H1 (cell line): ENCODE measurements around the gene CCDC107.
A peak's percentile ranks its signal among the peaks of the same experiment; 100 is the strongest.

Experiments
- EGR1 ChIP-seq: IDR thresholded peaks from 2 replicates; pipeline ENCODE4 v1.6.1; 2011; ENCODE audit warnings: low read depth, low read length, borderline replicate concordance
- GTF2F1 ChIP-seq: IDR thresholded peaks from 2 replicates; pipeline ENCODE4 v1.6.1; 2012; ENCODE audit warnings: low read depth, low read length, improper control_type of control experiment, borderline replicate concordance
- HDAC2 ChIP-seq, 2 experiments: fragments of 300-600 bp in 1 of 2; sonication (generic) in 1 of 2; IDR thresholded peaks; 2 replicates each; pipeline ENCODE4 v1.6.1; 2011 to 2012; ENCODE audit warnings: low read depth in 2 of 2, low read length in 2 of 2, mild to moderate bottlenecking in 2 of 2, moderate library complexity in 2 of 2, borderline replicate concordance in 1 of 2, inconsistent platforms in 1 of 2
- JUN ChIP-seq: IDR thresholded peaks from 2 replicates; pipeline ENCODE4 v1.6.1; 2011; ENCODE audit warnings: low read depth, mild to moderate bottlenecking, improper control_type of control experiment, low read length
- KDM5A ChIP-seq: fragments of 200-600 bp; IDR thresholded peaks from 2 replicates; pipeline ENCODE4 v1.7.1; 2012; ENCODE audit warnings: mild to moderate bottlenecking, low read length, inconsistent platforms, mixed read lengths
- MAFK ChIP-seq: IDR thresholded peaks from 2 replicates; pipeline ENCODE4 v1.6.1; 2012; ENCODE audit warnings: low read depth, mild to moderate bottlenecking, improper control_type of control experiment, low read length
- RAD21 ChIP-seq, 2 experiments: IDR thresholded peaks in 1 of 2; conservative IDR thresholded peaks in 1 of 2; 2 replicates each; pipeline ENCODE4 v1.6.1; 2011; ENCODE audit warnings: low read depth in 2 of 2, low read length in 2 of 2, improper control_type of control experiment in 1 of 2, inconsistent platforms in 1 of 2, mild to moderate bottlenecking in 1 of 2, moderate library complexity in 1 of 2
- SUZ12 ChIP-seq: fragments of 200-600 bp; sonication (generic); IDR thresholded peaks from 2 replicates; pipeline ENCODE4 v1.6.1; 2012; ENCODE audit warnings: mild to moderate bottlenecking, inconsistent platforms, low read length, moderate library complexity, mixed read lengths
- TAF7 ChIP-seq: optimal IDR thresholded peaks from 2 replicates; pipeline ENCODE3; 2011; ENCODE audit warnings: low read depth, mild to moderate bottlenecking, inconsistent platforms, low read length, moderate library complexity, borderline replicate concordance
- YY1 ChIP-seq: IDR thresholded peaks from 2 replicates; pipeline ENCODE4 v1.6.1; 2011; ENCODE audit warnings: low read depth, mild to moderate bottlenecking, low read length
- TF ChIP-seq, protein P1 (sequence below): IDR thresholded peaks from 2 replicates; pipeline ENCODE4 v1.6.1; 2012; ENCODE audit warnings: inconsistent platforms
- TF ChIP-seq, protein P2 (sequence below), 3 experiments: IDR thresholded peaks; 1 replicate in 2 of 3; 2 replicates in 1 of 3; pipeline versions ENCODE4 v1.5.1 to v1.6.1; 2011; ENCODE audit warnings: low read length in 3 of 3, mild to moderate bottlenecking in 3 of 3, inconsistent platforms in 2 of 3, low read depth in 1 of 3, moderate library complexity in 1 of 3; ENCODE audit not compliant: insufficient read depth in 1 of 3; ENCODE audit errors: control extremely low read depth in 1 of 3

DNA sequence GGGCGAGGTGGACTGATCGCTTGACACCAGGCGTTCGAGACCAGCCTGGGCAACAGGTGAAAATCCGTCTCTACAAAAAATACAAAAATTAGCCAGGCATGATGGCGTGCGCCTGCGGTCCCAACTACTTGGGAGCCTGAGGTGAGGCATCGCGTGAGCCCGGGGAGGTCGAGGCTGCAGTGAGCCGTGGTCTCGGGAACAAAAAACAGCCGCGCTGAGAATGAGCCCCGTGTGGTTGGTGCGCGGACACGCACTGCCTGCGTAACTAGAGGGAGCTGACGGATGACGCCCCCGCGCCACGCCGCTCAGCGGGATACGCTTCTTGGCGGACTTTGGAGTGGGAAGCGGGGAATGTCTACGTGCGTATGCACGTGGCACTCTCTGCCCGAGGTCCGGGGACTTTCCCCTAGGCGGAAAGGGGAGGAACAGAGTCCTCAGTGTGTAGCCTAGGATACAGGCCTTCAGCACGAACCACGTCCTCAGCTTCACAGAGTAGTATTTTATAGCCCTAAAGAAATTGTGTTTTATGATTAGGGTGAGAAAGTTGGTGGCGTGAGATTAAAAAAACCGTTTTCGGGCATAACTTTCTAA, 451 bp upstream of the CCDC107 start, which contains the start of gene RMRP:
- TF ChIP-seq, protein P1, sequence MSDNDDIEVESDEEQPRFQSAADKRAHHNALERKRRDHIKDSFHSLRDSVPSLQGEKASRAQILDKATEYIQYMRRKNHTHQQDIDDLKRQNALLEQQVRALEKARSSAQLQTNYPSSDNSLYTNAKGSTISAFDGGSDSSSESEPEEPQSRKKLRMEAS = peak; percentile 99
- TF ChIP-seq KDM5A (no peak), SUZ12 (peak; percentile 78; the same call in 1 of the 2 replicates), YY1 (no peak; the same call in 1 of the 2 replicates), HDAC2 (IDR thresholded peaks at IDR 0.05; ENCODE audit: borderline replicate concordance in 1 of 2, low read depth in 2 of 2, low read length in 2 of 2) (peak; percentile 87 to 99; a peak in 3 of 4 replicates), MAFK (peak; percentile 20; the same call in 1 of the 2 replicates), EGR1 (peak; percentile 98), TAF7 (peak; percentile 70), GTF2F1 (peak; percentile 77; the same call in 1 of the 2 replicates), JUN (no peak), RAD21 (IDR thresholded peaks at IDR 0.05 in 1 of 2, conservative IDR thresholded peaks at IDR 0.05 in 1 of 2; ENCODE audit: low read depth in 2 of 2, low read length in 2 of 2) (peak in 1 of 2 experiments; percentile 7; a peak in 2 of 4 replicates)
- TF ChIP-seq, protein P2, sequence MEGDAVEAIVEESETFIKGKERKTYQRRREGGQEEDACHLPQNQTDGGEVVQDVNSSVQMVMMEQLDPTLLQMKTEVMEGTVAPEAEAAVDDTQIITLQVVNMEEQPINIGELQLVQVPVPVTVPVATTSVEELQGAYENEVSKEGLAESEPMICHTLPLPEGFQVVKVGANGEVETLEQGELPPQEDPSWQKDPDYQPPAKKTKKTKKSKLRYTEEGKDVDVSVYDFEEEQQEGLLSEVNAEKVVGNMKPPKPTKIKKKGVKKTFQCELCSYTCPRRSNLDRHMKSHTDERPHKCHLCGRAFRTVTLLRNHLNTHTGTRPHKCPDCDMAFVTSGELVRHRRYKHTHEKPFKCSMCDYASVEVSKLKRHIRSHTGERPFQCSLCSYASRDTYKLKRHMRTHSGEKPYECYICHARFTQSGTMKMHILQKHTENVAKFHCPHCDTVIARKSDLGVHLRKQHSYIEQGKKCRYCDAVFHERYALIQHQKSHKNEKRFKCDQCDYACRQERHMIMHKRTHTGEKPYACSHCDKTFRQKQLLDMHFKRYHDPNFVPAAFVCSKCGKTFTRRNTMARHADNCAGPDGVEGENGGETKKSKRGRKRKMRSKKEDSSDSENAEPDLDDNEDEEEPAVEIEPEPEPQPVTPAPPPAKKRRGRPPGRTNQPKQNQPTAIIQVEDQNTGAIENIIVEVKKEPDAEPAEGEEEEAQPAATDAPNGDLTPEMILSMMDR (IDR thresholded peaks at IDR 0.05; ENCODE audit: control extremely low read depth in 1 of 3, insufficient read depth in 1 of 3, low read depth in 1 of 3, low read length in 3 of 3) = peak in 2 of 3 experiments; percentile 4 to 8; a peak in 1 of 4 replicates
